ENCODE measurements around the gene LRTM2.

GRCh38 chr12:1836854-1837421 is 16.6 kb downstream of the LRTM2 start:
- TF ChIP-seq CTCF (IDR thresholded peaks at IDR 0.05): no peak
- no peak for TF ChIP-seq POLR2AphosphoS5 (IDR thresholded peaks at IDR 0.05; ENCODE audit: low read depth, low read length)
- no peak for TF ChIP-seq REST (IDR thresholded peaks at IDR 0.05; ENCODE audit: insufficient read depth in 1 of 2, low read depth in 2 of 2, low read length in 1 of 2)
